GM18508 (cell line): ENCODE data around the gene ADAM22.

Experiments used
- ATAC-seq: cut with Tn5 transposase; IDR thresholded peaks from one replicate; pipeline ENCODE4 v1.9.1; 2021; ENCODE audit warnings: moderate number of reproducible peaks; ENCODE audit not compliant: insufficient read depth, unreplicated experiment

ADAM22 gene

DNA sequence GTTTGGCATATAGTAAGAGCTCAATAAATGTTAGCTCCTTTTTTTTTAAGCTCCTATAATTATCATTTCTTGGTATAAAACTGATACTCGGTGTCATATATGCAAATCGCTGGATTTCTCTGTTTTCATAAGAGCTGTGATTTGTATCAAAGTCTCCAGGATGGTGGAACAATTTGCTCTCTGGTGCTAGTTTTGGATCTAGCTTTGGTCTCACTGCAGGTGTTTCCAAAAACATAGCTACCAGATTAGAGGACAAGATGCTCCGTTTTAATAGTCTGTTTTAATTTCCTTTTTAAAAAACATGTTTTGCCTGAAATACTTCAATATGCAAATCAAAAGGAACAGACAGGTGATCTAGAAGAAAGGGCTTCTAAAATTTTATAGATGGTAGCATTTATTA is 25.3 kb downstream of the ADAM22 start:
- no peak for ATAC-seq

DNA sequence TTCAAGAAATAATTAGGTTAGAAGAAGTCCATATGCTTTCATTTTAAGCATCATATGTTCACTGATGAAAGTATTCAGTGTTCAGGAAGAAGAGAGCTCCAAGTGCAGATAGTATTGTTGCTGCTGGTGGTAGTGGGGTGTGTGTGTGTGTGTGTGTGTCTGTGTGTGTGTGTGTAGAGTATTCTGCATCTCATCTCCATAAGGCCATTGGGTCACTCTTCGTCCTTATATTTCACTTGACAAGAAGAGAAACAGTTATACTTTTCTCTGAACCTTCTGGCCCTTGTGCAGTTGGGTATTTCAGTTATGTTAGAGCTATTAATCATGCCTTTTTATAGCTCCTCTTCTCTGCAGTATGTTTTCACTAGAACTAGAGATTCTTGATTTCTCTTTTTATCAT is 26.2 kb downstream of the ADAM22 start:
- ATAC-seq: no peak

DNA sequence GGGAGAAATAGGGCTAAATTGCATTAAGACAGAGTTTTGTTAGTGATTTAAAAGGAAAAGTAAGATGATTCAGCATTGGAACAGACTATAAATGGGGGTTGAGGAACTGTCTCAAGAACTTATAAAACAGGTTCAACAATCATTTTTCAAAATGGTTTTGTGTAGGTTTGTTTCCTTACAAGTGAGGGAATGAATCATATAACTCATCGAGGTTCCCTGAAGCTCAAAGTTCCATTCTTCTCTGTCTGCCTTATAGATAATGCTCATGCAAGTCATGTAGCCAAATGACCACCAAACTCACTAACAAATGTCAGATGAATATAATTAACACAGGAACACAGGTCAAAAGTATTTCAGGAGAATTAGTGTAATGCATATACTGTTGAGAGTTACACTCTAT is 27.7 kb downstream of the ADAM22 start:
- no peak for ATAC-seq

DNA sequence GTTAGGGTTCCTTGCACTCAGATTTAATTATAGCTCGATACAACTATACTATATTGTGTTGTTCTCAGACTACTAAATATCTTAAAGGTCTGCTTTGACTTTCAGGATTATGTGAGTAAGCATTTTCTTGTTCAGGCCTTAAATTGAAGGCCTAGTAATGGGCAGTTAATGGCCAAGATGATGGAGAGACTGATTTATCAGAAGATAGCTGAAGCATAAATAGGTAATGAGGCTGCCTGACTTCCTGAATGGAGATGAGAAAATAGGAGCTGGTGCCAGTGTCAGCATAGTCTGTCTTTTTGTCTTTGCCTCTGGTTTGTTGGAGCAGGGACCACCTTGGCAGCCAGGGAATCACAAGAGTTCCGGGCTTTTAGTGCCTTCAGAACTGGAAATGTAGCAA is 32.2 kb downstream of the ADAM22 start:
- ATAC-seq: no peak

DNA sequence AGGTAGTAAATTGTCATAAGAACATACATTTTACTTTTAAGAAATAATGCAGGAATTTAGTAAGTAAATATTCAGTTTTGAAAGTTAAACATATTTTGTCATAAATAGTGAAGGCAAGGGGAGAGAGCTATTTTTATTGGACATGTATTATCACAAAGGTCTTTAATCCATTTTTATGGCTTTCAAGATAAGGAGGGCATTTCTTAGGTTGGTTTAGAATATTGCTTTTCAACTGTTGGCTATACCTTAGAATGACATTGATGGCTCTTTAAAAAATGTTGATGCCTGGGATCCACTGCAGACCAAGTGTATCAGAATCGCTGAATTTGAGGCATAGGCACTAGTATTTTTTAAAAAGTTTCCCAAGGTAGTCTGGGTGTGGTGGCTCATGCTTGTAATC is 34.0 kb downstream of the ADAM22 start:
- ATAC-seq: no peak

DNA sequence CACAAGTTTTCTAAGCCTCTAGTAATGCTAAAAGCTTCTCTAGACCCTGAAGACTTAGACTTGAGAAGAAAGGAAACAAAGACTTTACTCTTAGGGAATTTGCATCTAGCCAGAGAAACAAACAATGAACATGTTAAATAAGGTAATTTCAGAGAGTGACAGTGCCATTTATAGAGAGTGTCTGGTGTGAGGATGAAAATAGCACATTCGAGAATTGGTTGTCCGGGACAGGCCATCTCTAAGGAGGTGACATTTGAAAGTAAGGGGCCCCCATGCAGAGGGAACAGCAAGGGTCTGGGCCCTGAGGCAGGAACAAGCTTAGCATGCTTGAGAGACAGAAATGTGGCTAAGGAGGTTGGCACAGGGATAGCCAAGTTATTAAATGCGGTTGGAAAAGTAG is 48.1 kb downstream of the ADAM22 start:
- no peak for ATAC-seq

DNA sequence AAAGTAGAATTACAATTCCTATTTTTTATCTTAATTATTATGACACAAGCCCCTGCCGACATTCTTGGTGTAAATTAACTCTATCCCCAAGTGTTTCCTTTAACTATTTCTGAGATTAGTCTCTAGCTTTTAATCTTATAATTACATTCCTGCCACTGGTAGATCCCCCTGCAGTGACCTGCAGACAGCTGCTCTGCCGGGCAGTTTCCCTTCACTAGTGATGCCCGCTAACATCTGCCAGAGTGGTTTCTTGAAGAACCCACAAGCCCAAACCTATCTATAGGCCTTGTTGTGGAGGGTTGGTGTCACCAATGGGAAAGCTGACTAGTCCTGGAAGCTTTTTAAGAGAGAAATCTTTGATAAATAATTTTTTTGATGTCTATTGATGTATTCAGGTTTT is 50.0 kb downstream of the ADAM22 start:
- no peak for ATAC-seq

DNA sequence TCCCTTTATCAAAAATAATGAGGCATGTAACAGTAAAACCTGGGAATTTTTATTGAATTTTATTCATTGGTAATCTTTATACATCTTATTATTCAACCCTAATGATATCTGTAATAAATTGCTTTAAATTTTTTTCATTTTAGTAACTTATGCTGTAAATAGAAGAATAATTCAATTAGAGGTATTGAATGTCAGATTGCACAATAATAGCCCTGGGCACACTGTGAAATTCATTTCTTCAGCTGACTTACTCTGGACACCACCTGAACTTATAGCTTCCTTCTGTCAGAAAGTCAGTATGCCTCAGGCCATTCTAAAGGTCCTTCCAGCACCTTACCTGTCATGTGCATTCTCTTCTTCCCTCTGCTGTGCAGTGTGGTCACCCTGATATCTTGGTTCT is 59.2 kb downstream of the ADAM22 start:
- no peak for ATAC-seq

DNA sequence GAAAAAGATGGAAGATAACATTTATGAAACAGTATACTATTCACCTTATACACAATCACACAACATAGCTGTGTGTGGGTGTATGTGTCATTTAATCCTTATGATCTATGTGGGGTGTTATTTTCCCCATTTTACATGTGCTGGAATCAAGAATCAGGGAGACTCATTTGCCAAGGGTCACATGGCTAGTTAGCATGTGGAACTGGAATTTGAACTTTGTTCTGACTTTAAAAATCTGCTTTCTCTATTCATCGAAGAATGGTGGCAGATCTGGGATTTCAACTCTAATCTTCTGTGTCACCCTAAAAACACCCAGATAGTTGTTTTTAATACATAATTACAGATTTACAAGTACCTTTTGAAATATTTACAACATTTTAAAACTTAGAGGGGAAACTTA is 65.2 kb downstream of the ADAM22 start:
- no peak for ATAC-seq

DNA sequence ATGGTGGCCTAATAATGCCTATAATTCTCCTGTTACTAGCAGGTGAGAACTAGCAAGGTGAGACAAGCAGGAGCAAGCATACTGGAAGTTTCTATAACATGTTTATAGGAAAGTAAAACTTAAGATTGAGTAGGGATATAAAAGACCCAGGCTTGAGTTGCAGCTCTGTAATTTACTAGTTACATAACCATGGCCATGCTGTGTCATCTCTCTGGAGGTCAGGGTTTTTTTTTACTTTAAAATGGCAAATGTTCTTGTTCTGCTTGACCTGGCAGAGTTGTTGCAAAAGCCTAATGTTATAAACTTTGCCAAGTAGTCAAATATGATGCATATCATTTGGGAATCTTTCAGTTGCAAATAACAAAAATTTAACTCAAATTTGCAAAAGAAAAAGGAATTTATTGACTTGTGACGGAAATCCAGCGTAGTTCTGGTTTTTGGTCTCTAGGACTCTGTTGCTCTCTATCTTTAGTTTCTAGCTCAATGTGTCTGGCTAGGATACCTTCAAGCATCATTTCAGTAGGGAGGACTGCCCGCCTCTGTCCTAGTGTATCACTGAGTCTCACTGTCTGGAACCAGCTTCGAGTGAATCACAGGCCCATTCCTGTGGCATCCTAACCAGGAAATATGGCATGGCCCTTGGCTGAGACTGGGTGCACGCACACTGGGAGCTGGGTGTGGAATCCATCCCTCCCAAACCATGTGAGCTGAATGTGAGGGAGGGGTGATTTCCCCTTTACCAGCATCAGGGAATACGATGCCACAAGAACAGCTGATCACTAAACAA is 67.9 kb downstream of the ADAM22 start:
- ATAC-seq: no peak

DNA sequence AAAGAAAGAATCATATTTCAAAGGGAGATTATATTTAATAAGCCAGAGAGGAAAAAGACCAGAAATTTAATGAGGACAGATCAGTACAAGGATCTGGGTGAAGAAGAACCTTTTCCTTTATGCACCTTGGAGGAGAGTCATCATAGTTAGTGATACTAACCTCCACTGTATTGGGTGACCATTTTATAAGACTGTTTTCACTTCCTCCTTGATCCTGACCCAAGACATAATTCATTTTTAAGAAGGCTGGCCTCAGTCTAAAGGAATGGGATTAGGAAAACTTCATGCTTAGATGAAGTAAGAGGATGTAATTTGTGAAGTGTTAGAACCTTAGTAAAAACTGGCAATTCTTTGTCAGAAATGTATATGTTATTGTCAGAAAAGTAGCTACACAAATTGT is 68.6 kb downstream of the ADAM22 start:
- no peak for ATAC-seq

DNA sequence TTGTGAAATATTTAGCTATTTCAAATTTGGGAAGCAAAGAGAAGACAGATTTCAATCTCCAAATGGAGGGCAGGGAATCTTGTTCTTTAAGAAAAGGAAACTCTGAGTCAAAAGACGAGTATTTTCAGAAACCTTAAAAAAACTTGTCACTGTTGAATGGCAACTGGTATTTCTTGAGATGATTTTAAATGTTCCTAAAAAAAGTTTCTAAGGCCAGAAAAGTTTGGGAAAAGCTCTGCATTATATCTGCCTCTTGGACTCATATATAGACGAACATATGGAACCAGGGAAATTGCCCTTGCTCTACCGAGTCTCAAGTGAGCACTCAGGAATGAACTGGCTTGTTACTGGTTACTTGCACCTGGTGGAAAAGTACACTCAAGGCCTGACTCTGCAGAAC is 69.5 kb downstream of the ADAM22 start:
- no peak for ATAC-seq

DNA sequence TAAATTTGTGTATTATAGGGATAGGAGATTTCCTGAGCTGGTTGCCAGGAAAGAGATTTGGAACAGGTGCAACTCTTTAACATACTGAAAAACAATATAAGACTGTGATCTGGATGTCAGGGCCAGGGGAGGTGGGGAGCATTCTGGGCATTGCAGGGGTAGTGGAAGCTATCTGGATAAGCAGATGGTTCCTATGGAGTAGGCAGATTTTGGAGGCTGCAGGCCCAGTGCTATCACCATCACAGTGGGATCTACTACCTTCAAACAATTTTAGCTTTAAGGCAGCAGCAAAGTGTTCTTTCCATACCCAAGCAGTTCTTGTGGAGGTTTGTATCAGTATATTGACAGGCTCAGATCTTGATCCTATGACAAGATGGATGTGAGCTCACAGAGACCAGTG is 71.1 kb downstream of the ADAM22 start:
- no peak for ATAC-seq

DNA sequence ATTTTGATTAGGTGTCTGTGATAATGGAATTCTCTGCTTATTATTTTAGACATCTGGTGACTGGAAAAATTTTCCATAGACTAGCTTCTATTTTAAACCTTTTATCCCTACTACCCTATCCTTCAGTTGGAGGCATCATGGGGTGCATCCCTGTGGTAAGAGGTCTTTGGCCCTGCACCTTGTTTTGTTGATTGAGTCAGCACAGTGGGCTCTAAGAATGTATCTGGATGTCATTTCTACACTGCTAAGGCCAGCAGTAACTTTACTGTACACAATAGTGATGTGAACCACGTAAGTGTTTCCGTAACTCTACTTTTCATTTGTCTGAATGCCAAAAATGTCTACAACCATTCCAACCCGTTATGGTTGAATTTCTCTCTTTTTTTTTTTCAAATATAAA is 75.6 kb downstream of the ADAM22 start:
- ATAC-seq: no peak

DNA sequence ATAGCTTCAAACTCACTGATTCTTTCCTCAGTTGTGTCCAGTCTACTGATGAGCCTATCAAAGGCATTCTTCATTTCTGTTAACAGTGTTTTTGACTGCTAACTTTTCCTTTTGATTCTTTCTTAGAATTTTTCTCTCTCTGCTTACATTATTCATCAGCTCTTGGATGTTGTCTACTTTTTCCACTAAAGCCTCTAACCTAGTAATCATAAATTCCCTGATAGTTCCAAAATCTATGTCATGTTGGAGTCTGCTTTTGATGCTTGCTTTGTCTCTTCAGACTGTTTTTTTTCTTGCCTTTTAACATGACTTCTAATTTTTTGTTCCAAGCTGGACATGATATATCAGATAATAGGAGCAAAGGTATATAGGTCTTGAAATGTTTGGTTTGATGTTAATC is 78.0 kb downstream of the ADAM22 start:
- no peak for ATAC-seq

DNA sequence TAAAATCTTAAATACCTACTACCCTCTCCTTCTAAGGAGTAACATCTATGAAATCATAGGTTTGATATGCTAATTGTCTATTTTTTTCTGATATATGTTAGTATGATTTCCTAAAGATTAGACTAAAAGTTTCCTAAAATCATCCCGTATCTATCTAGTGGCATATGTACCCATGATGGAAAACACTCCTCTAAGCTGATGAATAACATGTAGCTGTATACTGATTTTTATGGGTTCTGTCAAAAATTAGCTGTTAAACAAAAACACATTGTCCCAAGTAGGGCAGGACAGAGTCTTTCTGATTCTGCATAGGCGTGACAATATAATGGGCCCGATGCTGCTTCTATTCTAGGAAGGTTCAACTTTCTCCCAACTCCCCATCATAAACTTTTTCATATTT is 79.9 kb downstream of the ADAM22 start:
- ATAC-seq: no peak

DNA sequence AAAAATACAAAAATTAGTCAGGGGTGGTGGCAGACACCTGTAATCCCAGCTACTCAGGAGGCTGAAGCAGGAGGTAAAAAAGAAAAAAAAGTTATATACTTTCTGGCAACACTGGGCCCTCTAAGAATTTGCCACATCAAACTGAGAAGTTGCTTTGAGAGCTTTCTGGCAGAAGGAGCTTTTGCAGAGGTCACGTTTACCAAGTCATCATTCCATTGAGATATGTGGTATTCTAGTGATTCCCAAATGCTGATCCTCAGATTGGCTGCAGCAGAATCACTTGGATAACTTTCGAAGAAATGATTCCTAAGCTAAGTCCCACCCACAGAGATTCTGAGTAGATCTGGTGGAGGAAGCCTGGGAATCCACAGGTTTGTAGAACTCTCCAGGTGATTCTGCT is 80.5 kb downstream of the ADAM22 start:
- ATAC-seq: no peak

DNA sequence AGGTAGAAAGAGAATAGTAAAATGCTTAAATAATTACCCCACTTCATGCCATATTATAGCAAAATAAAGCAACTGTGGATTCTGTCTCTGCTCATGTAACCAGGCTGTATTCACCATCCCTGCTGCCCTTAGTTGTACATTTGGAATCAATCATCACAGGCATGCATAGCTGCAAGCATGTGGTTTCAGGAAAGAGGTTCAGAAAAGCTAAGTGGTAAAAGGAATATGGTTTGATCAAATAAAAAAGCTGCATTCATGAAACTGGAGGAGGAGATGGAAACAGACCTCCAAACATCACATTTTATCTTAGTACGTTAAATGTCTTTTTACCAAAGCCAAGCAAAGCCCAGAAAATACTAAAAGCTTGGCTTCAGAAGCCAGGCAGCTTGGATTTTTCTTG is 81.3 kb downstream of the ADAM22 start:
- ATAC-seq: no peak

DNA sequence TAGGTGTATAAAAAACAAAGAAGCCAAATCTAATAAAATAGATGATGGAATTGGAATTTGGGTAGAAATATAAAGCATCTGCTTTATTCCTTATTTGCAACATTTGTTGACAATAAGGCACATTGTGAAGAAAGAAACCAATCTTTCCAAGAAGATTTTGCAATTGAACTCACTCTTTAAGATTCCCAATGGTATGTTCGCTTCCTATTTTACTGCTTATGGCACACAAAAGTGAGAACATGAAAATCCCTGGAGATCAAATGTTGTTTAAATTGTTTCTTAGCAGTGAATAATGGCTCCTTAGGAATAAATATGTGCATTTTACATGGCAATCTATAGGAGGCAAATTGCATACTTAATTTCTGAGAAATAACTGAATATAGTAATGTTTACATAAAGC is 84.5 kb downstream of the ADAM22 start:
- ATAC-seq: no peak

DNA sequence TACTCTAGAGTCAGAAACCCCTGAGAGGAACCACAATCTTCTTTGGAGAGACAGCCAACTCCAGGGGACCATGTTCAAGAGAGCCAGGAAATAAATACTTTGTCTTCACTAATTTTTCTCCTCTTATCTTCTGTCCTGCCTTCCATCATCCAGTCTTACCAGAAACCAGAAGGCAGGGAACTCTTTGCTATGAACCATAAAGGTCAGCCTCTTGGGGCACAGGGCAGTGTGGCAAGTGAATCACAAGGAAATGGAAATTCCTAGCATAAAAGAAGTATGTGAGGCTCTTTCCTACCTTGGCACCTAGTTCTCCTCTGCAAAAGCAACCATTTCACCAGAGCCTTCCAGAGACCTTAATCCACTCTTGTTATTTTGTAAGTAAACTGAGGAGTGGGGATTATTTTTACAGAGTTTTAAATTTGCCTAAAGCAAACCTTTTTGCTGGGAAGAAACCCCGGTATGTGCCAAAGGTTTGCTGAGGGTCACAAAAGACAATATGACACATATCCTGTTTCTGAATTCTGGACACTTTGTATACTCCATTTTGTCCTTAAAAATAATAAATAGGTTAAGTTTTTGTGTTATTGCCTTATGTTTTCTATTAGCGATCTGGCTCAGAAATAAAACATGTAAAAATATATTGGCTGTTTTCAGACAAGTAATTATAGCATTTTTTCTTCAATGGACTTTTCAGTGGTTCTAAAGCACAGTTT is 87.1 kb downstream of the ADAM22 start:
- ATAC-seq: no peak

DNA sequence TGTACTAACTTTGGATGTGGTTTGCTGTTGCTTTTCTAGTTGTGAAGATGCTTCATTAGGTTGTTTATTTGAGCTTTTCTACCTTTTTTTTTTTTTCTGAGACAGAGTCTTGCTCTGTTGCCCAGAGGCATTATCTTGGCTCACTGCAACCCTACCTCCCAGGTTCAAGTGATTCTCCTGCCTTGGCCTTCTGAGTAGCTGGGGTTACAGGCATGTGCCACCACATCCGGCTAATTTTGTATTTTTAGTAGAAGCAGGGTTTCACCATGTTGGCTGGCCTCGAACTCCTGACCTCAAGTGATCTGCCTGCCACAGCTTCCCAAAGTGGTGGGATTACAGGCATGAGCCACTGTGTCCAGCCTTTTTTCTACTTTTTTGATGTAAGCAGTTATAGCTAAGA is 93.7 kb downstream of the ADAM22 start:
- no peak for ATAC-seq

DNA sequence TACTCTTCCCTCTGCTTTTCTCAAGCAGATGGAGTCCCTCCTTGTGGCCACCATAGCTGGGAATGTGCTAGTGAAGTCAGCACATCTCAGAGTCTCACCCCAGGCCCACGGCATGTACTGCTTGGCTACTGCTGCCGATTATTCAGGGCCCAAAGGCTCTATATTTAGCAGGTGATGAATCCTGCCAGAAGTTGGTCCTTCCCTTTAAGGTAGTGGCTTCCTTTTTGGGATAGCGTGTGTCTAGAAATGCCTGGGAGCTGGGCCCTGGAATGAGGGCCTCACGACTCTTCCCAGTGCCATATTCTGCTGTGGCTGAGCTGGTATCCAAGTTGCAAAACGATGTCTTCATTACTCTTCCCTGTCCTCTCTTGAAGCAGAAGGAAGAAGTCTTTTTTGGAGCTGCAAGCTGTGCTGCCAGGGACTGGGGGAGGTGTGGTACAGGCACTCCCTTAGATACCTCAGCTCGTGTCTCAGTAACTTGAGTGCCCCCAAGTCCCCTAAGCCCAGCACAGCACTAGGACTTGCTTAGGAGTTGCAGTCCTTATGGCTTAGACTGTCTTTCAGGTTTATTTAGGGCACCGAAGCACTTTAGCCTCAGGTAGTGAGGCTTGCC is 100.1 kb downstream of the ADAM22 start:
- ATAC-seq: no peak
